Measurements from ENCODE around the gene CUL9. TPM values are rescaled to one million over a fixed set of nuclear protein-coding genes. Genes with fewer than 3 reads are reported as not detected.

The CUL9 gene
- total RNA-seq, 1 donor from 2014 or later = 29.0 TPM

DNA sequence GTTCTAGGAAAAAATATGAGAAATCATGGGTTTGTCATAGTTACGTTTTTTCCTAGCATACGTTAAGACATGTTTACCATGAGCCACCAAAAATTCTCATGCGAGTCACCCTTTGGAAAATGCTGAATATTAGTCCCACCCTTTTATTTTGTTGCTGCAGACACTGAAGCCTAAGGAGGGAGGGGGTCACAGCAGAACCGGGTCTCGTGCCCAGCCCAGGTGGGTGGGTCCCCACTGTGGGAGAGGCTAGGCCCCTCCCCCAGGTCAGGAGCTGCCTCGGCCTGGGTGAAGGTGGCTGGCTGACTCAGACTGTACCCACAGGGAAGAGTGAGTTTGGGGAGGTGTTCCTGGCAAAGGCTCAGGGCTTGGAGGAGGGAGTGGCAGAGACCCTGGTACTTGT lies 37.1 kb upstream of the CUL9 start:
- FAIRE-seq (no peak), DNase-seq (ENCODE audit: low read depth) (peak; percentile 79)
- Histone ChIP-seq H3K36me3 (ENCODE audit: control insufficient read depth, insufficient read depth, low read length) (peaks cover 26% of the 10 kb centered on the region), H3K27me3 (ENCODE audit: control insufficient read depth, insufficient read depth, low read length) (no peaks in the 10 kb centered on the region), H3K4me3 (ENCODE audit: low read depth, low read length) (no peak overlapping the region)
- TF ChIP-seq, protein P1, sequence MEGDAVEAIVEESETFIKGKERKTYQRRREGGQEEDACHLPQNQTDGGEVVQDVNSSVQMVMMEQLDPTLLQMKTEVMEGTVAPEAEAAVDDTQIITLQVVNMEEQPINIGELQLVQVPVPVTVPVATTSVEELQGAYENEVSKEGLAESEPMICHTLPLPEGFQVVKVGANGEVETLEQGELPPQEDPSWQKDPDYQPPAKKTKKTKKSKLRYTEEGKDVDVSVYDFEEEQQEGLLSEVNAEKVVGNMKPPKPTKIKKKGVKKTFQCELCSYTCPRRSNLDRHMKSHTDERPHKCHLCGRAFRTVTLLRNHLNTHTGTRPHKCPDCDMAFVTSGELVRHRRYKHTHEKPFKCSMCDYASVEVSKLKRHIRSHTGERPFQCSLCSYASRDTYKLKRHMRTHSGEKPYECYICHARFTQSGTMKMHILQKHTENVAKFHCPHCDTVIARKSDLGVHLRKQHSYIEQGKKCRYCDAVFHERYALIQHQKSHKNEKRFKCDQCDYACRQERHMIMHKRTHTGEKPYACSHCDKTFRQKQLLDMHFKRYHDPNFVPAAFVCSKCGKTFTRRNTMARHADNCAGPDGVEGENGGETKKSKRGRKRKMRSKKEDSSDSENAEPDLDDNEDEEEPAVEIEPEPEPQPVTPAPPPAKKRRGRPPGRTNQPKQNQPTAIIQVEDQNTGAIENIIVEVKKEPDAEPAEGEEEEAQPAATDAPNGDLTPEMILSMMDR (IDR thresholded peaks at IDR 0.05; ENCODE audit: insufficient read depth, low read length, severe bottlenecking) = no peak

GRCh38 chr6:43146261-43146660 lies 35.7 kb upstream of the CUL9 start:
- Histone ChIP-seq H3K27me3 (ENCODE audit: control insufficient read depth, insufficient read depth, low read length) (no peaks in the 10 kb centered on the region), H3K4me3 (ENCODE audit: low read depth, low read length) (no peak overlapping the region), H3K36me3 (ENCODE audit: control insufficient read depth, insufficient read depth, low read length) (peaks cover 26% of the 10 kb centered on the region)
- no peak for FAIRE-seq
- TF ChIP-seq, protein P1 (IDR thresholded peaks at IDR 0.05; ENCODE audit: insufficient read depth, low read length, severe bottlenecking) = no peak
- no peak for DNase-seq (ENCODE audit: low read depth)

- FAIRE-seq (no peak), DNase-seq (ENCODE audit: low read depth) (no peak)
- TF ChIP-seq, protein P1 (IDR thresholded peaks at IDR 0.05; ENCODE audit: insufficient read depth, low read length, severe bottlenecking) = no peak
- H3K36me3 ChIP-seq (ENCODE audit: control insufficient read depth, insufficient read depth, low read length) = peaks cover 25% of the 10 kb centered on the region
- no peaks in the 10 kb centered on the region for H3K27me3 ChIP-seq (ENCODE audit: control insufficient read depth, insufficient read depth, low read length)
- H3K4me3 ChIP-seq (ENCODE audit: low read depth, low read length) = no peak overlapping the region
Observed at GRCh38 chr6:43146709-43147688, 35.0 kb upstream of the CUL9 start.

GRCh38 chr6:43147691-43148477 lies 34.1 kb upstream of the CUL9 start:
- no peak for FAIRE-seq
- Histone ChIP-seq H3K4me3 (ENCODE audit: low read depth, low read length) (no peak overlapping the region), H3K27me3 (ENCODE audit: control insufficient read depth, insufficient read depth, low read length) (no peaks in the 10 kb centered on the region), H3K36me3 (ENCODE audit: control insufficient read depth, insufficient read depth, low read length) (peaks cover 26% of the 10 kb centered on the region)
- DNase-seq (ENCODE audit: low read depth) = no peak
- TF ChIP-seq, protein P1 (IDR thresholded peaks at IDR 0.05; ENCODE audit: insufficient read depth, low read length, severe bottlenecking) = no peak

DNA sequence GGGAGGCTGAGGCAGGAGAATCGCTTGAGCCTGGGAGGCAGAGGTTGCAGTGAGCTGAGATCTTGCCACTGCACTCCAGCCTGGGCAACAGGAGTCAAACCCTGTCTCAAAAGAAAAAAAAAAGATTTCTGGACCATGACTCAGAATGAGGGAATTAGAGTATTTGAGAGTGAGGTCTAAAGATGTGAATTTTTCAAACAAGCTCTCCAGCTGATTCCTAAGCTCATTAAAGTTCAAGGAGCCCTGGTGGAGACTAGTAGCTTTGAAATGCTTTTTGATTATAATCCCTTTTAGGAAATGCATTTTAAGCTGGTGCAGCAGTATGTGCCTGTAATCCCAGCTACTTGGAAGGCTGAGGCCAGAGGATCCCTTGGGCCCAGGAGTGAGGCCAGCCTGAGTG lies 32.7 kb upstream of the CUL9 start:
- Histone ChIP-seq H3K27me3 (ENCODE audit: control insufficient read depth, insufficient read depth, low read length) (no peaks in the 10 kb centered on the region), H3K4me3 (ENCODE audit: low read depth, low read length) (no peak overlapping the region), H3K36me3 (ENCODE audit: control insufficient read depth, insufficient read depth, low read length) (peaks cover 22% of the 10 kb centered on the region)
- FAIRE-seq (no peak), DNase-seq (ENCODE audit: low read depth) (no peak)
- TF ChIP-seq, protein P1 (IDR thresholded peaks at IDR 0.05; ENCODE audit: insufficient read depth, low read length, severe bottlenecking) = no peak
